Glutamatergic neuron (in vitro differentiated cells): ENCODE measurements around the gene NRXN3. TPM values are rescaled to one million over a fixed set of nuclear protein-coding genes. Genes with fewer than 3 reads are reported as not detected.

Experiments
- DNase-seq: peaks from one replicate; pipeline ENCODE4 v3.0.0; 2022
- H3K27ac Mint-ChIP-seq: one replicate; pipeline ENCODE4 v1.8.0; 2020; ENCODE audit warnings: mild to moderate bottlenecking, mixed read lengths, inconsistent platforms; ENCODE audit not compliant: unreplicated experiment
- H3K27me3 Mint-ChIP-seq: one replicate; pipeline ENCODE4 v1.8.0; 2020; ENCODE audit warnings: mild to moderate bottlenecking, moderate library complexity, mixed read lengths, inconsistent platforms; ENCODE audit not compliant: unreplicated experiment
- H3K36me3 Mint-ChIP-seq: one replicate; pipeline ENCODE4 v1.8.0; 2020; ENCODE audit warnings: mild to moderate bottlenecking, mixed read lengths, inconsistent platforms; ENCODE audit not compliant: unreplicated experiment
- H3K4me1 Mint-ChIP-seq: one replicate; pipeline ENCODE4 v1.8.0; 2020; ENCODE audit warnings: mild to moderate bottlenecking, low read depth, mixed read lengths, inconsistent platforms; ENCODE audit not compliant: unreplicated experiment
- H3K4me3 Mint-ChIP-seq: one replicate; pipeline ENCODE4 v1.8.0; 2020; ENCODE audit warnings: mild to moderate bottlenecking, mixed read lengths, inconsistent platforms; ENCODE audit not compliant: unreplicated experiment
- H3K9me3 Mint-ChIP-seq: one replicate; pipeline ENCODE4 v1.8.0; 2020; ENCODE audit warnings: mild to moderate bottlenecking, moderate library complexity, mixed read lengths, inconsistent platforms; ENCODE audit not compliant: unreplicated experiment
- total RNA-seq: library from RNA; stranded (reverse); fragmentation: NEBNext Ultra II Directional; extraction: Animal tissue kit (Norgen Biotek cat#: 25700); gene quantifications from one replicate; pipeline ENCODE4 v1.2.1, GENCODE V29; 2021; ENCODE audit not compliant: unreplicated experiment
- TF ChIP-seq, protein P1 (sequence below): fragments of 200-600 bp; sonication (generic); IDR thresholded peaks from one replicate; pipeline ENCODE4 v1.5.0; 2021; ENCODE audit not compliant: partially characterized antibody, unreplicated experiment

Gene NRXN3
- total RNA-seq, 1 donor from 2014 or later: 1.2 TPM

DNA sequence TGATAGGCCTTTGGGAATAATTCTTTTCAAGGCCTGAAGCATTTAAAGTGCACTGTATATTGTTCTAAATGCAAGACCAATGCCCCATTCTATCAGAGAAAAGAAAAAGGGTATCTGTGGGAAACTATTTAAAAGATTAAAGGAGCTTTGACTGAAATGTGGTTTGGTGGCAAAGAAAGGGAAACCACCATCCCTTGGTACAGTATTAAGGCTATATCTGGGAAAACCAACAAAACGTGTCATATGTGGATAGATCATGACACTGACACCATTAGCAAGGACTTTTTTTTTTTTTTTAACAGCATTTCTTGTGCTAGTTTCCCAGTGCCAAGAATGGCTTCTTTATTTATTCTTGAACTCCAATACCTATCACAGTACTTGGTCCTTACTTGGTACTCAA lies 1150.4 kb downstream of the NRXN3 start:
- DNase-seq: no peak

DNA sequence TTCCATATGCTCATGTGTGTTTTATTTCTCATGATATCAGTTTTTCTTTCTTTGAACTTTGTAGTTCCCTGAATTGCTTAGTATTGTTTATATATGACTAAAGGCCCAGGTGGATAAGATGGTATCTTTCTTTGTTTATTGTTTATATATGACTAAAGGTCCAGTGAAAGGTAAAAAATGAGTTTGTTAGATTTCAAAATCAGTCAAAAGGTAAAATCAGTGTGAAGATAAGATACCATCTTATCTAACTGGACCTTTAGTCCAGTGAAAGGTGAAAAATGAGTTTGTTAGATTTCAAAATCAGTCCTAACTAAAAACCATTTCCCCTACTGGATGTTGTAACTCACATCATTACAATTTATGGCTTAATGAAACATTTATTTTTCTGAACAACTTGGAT lies 1150.9 kb downstream of the NRXN3 start:
- H3K9me3 Mint-ChIP-seq: peaks cover 2% of the 10 kb centered on the region
- TF ChIP-seq, protein P1, sequence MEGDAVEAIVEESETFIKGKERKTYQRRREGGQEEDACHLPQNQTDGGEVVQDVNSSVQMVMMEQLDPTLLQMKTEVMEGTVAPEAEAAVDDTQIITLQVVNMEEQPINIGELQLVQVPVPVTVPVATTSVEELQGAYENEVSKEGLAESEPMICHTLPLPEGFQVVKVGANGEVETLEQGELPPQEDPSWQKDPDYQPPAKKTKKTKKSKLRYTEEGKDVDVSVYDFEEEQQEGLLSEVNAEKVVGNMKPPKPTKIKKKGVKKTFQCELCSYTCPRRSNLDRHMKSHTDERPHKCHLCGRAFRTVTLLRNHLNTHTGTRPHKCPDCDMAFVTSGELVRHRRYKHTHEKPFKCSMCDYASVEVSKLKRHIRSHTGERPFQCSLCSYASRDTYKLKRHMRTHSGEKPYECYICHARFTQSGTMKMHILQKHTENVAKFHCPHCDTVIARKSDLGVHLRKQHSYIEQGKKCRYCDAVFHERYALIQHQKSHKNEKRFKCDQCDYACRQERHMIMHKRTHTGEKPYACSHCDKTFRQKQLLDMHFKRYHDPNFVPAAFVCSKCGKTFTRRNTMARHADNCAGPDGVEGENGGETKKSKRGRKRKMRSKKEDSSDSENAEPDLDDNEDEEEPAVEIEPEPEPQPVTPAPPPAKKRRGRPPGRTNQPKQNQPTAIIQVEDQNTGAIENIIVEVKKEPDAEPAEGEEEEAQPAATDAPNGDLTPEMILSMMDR: no peak
- H3K4me1 Mint-ChIP-seq: peaks cover 12% of the 10 kb centered on the region
- no peak overlapping the region for H3K27ac Mint-ChIP-seq
- no peak for DNase-seq
- H3K36me3 Mint-ChIP-seq: no peaks in the 10 kb centered on the region
- no peak overlapping the region for H3K4me3 Mint-ChIP-seq
- H3K27me3 Mint-ChIP-seq: peaks cover 2% of the 10 kb centered on the region

More for the DNA sequence above, 1150.4 kb downstream of the NRXN3 start:
- peaks cover 2% of the 10 kb centered on the region for H3K27me3 Mint-ChIP-seq
- no peaks in the 10 kb centered on the region for H3K36me3 Mint-ChIP-seq
- peaks cover 12% of the 10 kb centered on the region for H3K4me1 Mint-ChIP-seq
- no peak overlapping the region for H3K4me3 Mint-ChIP-seq
- no peak overlapping the region for H3K27ac Mint-ChIP-seq
- TF ChIP-seq, protein P1: no peak
- H3K9me3 Mint-ChIP-seq: peaks cover 2% of the 10 kb centered on the region

GRCh38 chr14:79325071-79325470 lies 1154.9 kb downstream of the NRXN3 start:
- Mint-ChIP-seq H3K27me3 (peaks cover 2% of the 10 kb centered on the region), H3K36me3 (no peaks in the 10 kb centered on the region), H3K4me1 (peaks cover 12% of the 10 kb centered on the region), H3K9me3 (peaks cover 2% of the 10 kb centered on the region), H3K4me3 (no peak overlapping the region), H3K27ac (no peak overlapping the region)
- TF ChIP-seq, protein P1: no peak
- DNase-seq: no peak

- no peaks in the 10 kb centered on the region for H3K36me3 Mint-ChIP-seq
- TF ChIP-seq, protein P1: no peak
- no peak overlapping the region for H3K27ac Mint-ChIP-seq
- no peak overlapping the region for H3K4me3 Mint-ChIP-seq
- peaks cover 10% of the 10 kb centered on the region for H3K4me1 Mint-ChIP-seq
- DNase-seq: no peak
- peaks cover 2% of the 10 kb centered on the region for H3K9me3 Mint-ChIP-seq
- peaks cover 2% of the 10 kb centered on the region for H3K27me3 Mint-ChIP-seq
Measured at GRCh38 chr14:79325557-79325956, 1155.4 kb downstream of the NRXN3 start.

- Mint-ChIP-seq H3K27me3 (peaks cover 2% of the 10 kb centered on the region), H3K9me3 (peaks cover 2% of the 10 kb centered on the region), H3K4me3 (no peak overlapping the region), H3K4me1 (peaks cover 10% of the 10 kb centered on the region), H3K36me3 (no peaks in the 10 kb centered on the region), H3K27ac (no peak overlapping the region)
- no peak for DNase-seq
- TF ChIP-seq, protein P1: no peak
Measured at GRCh38 chr14:79328863-79329262, 1158.7 kb downstream of the NRXN3 start.
